Kasumi-1 (cell line): ENCODE data around the gene CDC42EP5.
"Not testable (repeated sequence)": the region's sequence is repeated elsewhere in the genome, so short reads cannot be mapped to it uniquely, and the experiment has no call there.

ENCODE experiments used
- DNase-seq, 2 experiments: peaks; one replicate each; lab custom pipeline; 2025; lab: John Stamatoyannopoulos, UW

Gene CDC42EP5, protein sequence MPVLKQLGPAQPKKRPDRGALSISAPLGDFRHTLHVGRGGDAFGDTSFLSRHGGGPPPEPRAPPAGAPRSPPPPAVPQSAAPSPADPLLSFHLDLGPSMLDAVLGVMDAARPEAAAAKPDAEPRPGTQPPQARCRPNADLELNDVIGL

DNA sequence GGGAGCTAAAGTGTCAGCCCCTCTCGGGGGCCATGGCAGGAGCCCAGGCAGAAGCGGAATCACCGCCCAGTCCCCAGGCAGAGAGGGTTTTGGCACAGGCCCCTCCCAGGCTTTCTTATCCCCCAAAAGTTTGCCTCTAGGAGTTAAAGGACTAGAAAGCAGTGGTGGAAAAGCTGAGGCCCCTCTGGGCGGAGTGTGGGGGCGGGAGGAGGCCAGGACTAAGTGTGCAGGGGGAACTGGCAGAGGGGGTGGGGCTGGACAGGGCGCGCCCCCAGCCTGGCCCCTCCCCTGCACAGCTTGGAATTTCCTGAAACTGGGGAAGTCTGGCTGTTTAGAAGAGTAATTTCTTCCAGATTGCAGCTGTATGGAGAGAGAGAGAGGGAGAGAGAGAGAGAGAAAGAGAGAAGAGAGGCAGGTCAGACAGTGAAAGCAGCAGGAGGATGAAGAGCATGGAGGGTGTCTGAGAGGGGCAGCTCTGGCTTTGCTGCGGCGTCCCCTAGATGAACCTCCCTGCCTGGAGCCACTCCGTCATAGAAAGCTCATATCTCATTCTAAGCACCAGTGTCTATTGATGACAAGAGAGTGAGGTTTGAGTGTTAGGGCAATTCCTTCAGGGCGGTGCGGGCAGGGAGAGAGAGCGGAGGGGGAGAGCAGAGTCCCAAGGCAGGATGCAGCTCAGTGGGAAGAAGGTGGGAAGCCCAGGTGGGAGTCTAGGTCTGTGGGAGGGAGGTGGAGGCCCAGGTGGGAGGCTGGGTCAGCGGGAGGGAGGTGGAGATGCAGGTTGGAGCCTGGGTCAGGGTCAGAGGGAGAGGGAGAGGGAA is at the start of gene CDC42EP5:
CDC42EP5 (minus strand) TSS at position 226 of the 821 bp plus-strand sequence. CDS start 7,749 bp downstream, outside the sequence.
- DNase-seq = no peak

DNA sequence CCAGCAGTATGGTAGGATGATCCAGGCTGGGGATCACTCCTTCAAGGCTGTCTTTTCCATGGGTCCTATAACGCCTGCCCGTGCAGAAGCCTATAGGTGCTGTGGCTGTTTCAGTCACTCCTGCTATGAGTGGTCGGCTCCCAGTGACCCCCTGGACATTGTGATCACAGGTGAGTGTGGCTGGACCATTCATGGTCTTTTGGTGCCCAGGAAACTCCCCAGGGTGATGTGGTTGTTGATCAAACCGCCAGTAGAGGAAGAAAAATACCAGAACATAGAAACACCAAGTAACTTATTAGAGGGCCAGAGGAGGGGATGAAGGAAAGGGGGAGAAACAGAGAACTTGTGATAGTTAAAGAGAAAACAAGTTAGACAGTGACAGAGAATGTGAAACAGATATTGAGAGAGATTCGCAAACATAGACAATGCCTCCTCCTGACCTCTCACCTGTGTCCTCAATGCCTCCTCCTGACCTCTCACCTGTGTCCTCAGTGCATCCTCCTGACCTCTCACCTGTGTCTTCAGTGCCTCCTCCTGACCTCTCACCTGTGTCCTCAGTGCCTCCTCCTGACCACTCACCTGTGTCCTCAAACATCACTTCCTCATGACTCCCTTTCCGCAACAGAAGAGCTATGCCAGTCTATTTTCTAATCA is 48.9 kb upstream of the CDC42EP5 start:
- DNase-seq = no peak

DNA sequence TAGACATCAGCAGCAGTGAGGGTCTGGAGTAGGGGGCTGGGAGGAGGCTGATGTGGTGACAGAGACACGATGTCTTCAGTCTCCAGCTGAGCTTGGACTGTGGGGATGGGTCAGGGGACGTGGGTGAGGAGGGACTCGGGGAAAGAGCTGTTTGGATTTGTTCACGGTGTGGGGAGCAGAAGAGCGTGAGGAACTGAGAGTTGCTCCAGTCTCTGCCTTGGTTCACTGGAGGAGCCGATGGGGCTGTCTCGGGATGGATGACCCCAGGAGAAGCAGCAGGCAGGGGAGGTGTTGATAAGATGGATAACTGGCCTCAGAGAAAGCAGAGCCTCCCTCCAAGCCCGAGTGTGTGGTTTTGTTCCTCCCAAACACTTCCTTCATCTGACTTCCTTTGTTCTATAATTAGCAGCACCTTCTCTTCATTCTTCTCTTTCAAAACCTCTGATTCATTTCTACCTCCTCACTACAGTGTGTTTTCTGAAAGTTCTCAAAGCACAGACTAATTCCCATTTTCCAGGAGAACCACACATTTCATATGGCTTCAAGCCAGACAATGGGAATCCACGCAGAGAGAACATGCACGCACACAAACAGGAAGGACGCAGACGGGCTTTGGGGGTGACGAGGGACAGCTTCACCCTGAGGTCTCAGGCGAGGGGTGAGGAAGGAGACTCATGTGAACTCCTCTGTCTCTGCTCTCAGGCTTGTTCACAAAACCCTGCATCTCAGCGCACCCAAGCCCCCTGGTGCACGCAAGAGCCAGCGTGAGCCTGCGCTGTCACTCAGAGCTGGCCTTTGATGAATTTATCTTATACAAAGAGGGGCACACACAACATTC is 48.1 kb upstream of the CDC42EP5 start:
- peak; percentile 48 to 50 for DNase-seq

DNA sequence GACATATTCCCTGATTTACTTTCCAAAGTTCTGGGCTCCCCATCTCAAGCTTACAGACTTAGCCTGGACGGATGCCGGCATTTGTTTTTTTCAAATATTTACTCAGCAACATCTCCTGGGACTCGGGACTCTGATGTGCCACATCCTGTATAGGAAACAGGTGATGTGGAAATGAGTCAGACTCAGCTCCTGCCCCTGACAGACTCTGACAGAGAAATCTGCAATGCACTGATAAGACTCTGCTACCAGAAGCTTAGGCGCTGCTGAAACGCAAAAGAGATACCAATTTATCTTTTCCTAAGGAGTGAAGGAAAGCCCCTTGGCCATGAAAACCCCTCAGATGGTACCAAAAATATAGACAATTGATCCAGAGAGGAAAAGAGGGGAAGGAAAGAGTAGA is 45.7 kb upstream of the CDC42EP5 start:
- DNase-seq = no peak

DNA sequence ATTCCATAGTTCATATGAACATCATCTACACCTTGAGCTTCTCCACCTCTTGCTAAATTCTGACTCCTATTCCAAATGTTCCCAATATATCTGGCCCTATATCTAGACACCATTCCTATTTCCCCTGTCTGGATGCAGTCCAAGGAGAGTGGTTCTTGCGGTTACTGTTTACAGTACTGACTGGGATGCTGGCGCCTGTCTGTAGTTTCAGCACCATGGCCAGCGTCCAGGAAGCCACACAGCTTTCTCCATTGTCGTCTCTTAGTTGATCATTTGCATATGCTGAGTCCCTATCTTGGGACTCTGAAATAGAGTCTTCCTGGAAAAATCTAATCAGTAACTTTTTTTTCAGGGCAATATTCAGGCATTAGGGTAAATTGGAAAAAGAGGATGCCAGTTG is 44.4 kb upstream of the CDC42EP5 start:
- peak; percentile 74 to 76 for DNase-seq

DNA sequence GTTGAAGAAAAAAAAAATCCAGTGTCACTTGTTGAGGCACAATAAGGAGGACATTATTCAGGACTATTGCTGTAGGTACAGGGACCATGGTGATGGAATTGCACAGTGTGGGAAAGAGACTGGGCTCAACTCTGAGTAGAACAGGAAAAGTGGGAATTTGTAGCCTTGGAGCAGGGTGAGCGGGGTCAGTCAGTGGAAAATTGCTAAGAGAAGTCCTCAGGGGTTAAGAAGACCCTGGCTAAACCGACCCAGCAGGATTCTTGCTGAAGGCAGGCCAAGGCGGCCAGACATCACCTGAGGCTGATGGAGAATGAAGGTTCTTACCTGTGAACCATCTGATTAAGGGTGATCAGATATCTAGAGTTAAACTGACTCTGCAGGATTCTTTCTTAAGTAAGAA is 42.1 kb upstream of the CDC42EP5 start:
- no peak for DNase-seq

DNA sequence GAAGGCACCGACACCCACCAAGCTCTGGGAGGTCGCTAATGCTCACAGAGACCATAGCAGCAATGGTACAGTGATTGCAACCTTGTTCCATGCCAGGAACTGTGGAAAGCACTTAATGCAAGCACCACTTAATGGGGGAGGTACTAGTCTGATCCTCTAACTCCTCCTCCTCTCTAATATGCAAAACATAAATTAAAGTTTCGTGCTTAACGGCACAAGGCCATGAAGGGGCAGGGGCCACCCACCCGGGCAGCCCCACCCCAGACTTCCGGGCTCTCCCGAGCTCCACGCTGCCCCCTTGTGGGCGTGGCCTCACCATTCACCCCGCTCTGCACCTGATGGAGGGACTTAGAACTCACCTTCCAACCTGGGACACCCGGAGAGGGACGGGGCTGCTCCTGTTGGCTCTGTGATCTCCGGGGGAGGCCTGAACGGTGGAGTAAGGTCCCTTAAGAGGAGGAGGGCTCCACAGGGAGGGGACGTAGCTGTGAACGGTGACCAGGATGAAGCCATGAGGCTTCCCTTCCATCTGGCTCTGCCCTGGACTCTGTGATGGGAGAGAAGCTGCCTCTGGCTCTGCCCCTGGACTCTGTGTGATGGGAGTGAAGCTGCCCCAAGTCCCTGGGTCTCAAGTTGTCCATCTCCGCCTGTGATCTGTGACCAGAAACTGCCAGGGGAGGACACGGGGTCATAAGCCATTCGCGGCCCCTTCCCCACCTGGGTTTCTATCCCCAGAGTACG is 36.3 kb upstream of the CDC42EP5 start:
- DNase-seq = not testable (repeated sequence)

DNA sequence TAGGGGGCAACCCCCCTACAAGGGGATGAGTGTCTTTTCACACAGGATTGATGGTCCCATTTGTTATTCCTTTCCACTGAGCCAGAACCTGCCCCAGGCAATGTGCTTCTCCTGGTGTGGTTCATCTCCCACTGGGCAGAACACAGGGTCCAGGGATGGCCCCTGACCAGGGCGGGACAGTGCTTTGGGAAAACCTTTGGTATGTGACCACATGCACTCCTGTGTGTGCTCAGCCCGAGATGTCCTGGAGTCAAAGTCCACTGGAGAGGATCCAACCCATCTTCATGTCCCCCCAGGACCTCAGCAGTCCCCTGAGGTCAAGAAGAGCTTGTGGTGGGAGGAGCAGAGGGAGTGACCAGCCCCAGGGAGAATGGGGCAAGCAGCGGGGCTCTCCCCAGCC is 35.4 kb upstream of the CDC42EP5 start:
- DNase-seq = not testable (repeated sequence)

DNA sequence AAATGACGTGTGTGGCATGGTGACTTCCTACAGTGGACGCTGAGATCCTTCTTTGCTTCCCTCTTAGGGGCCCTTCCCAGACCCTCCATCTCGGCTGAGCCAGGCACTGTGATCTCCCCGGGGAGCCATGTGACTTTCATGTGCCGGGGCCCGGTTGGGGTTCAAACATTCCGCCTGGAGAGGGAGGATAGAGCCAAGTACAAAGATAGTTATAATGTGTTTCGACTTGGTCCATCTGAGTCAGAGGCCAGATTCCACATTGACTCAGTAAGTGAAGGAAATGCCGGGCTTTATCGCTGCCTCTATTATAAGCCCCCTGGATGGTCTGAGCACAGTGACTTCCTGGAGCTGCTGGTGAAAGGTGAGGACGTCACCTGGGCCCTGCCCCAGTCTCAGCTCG is 34.7 kb upstream of the CDC42EP5 start:
- no peak for DNase-seq

DNA sequence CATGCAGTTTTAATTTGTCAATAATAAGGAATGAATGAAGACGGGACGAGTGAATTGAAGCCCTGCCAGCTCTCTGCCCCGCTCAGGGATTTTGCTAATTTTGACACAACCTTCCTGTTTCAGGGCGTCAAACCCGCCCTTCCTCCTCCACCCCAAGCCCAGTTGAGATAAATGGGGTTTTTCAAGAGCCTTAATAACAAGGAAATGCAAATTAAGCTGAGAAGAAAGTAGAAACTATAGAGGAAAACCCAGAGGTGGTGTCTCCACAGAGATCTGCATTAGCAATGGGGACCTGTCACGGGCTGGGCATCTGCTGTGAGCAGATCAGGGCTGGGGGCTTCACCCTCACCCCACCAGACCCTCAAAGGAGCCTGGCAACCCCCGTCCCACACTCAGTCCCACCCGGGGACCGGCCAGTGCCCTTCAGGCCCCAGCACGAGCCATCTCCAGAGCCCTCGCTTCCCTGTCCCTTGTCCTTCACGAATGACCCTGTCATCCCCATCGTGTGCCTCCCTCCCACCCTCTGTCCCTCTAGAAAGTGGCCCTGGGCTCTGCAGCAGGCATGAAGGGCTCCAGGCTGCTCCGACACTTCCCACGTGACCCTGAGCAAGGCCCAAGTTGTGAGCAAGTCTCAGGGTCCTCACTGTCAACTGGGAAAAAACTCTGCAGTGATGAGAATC is 34.1 kb upstream of the CDC42EP5 start:
- DNase-seq = not testable (repeated sequence)

DNA sequence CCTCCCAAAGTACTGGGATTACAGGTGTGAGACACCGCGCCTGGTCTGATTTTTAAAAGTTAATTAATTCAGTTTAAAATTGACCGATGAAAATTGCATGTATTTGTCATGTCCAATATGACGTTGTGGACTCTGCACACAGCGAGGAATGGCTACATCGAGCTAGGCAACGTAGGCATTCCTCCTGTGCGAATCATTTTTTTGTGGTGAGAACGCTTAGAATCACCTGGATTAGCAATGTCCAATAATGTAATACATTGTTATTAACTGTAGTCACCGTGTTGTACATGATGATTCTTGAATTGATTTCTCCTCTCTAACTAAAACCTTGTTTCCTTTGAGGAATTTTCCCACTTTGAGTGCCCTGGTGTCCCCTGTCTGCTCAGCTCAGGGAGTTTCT is 33.0 kb upstream of the CDC42EP5 start:
- no peak for DNase-seq

DNA sequence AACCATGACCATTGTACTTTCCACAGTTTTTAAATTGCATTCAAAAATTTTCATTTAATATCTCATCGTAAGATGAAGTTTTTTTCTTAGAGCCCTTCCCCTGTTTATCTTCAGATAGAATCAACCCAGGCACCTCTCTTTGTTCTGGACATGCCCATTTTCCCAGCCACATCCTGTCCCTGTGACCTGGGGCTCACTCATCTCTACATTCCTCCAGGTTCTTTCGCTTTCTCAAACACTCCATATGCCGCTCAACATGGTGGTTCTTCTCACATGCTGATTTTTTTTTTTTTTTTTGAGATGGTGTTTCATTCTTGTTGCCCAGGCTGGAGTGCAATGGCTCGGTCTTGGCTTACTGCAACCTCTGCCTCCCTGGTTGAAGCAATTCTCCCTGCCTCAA is 32.4 kb upstream of the CDC42EP5 start:
- DNase-seq = not testable (repeated sequence)

DNA sequence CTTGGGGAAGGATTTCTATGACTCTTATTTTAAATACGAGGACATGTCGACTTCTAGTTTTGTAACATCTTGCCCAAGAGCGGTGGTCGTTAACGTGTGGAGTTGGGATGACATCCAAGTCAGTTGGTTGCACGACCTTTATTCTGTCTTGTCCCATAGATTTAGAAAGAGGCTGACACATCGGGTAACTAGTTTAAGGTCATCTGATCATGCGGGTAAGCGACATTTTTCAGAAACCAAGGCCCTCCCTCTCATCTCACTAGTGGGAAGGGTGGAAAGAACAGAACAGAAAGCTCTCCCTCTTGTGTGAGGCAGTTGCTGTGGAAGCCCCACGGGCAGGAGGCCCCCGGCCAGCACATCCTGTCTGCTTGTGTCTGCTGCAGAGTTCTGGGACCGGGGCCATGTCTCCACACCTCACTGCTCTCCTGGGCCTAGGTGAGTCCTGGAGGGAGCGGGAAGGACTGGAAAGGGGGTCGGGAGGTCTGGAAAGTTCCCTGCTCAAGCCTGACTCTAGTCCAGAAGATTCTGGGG is 29.5 kb upstream of the CDC42EP5 start, which contains the start of gene LAIR2:
LAIR2 (plus strand) TSS at position 314 of the 531 bp plus-strand sequence; CDS start at position 402, 88 bp downstream.
- DNase-seq = no peak

DNA sequence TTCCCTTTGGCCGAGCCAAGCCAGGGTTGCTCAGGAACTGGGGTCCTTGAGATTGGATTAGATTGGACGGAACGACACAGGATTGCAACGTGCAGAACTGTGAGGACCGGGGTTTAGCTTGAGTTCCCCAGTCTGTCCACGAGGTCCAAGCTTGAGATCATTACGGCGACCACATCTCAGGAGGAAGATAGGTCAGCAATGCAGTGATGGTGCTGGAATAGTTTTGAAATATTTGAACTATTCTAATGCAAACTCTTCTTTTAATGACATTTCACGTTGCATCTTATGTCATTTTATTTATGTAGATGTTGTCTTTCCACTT is 25.3 kb upstream of the CDC42EP5 start:
- DNase-seq = not testable (repeated sequence)

DNA sequence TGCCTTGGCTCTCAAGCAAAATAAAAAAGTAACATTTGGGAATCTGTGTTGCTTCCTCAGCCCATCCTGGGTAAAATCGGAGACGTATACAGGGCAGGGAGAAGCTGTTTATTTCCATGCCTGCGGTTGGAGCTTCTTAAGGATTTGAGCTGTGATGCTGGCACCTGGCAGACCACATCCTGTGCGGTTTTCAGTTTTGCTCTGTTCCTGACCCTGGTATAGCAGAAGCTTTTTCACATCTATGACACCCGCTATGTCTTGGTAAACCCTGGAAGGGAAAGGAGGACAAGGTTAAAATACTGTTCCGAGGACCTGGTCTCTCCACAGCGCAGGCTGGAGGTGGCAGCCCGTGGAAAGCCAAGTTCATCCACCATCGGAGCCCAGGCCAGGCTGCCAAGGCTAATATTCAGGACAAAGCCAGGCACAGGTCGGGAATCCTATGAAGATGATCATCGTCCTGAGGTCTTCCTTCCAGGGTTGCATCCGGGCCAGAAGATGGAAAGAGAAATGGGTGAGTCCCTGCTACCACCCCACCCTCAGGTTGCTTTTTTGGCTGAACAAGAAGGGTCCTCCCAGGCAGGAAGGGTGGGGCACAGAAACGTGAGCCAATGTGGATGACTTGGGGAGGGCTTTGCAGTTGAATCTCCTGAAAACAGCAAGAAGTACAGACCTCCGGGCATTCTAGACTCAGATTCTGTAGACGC is 24.8 kb upstream of the CDC42EP5 start:
- DNase-seq = not testable (repeated sequence)

DNA sequence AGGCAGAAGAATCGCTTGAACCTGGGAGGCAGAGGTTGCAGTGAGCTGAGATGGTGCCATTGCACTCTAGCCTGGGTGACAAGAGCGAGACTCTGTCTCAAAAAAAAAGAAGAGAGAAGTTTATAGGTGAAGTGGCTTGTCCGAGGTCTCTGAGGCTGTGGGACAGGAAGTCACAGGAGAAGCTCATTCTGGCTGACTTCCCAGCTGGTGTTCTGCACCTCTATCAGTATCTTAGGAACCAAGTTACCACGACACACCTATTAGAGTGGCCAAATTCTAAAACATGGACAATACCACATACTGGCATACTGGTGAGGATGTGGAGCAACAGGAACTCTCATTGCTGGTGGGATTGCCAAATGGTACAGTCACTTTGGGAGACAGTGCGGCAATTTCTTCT is 22.2 kb upstream of the CDC42EP5 start:
- not testable (repeated sequence) for DNase-seq

DNA sequence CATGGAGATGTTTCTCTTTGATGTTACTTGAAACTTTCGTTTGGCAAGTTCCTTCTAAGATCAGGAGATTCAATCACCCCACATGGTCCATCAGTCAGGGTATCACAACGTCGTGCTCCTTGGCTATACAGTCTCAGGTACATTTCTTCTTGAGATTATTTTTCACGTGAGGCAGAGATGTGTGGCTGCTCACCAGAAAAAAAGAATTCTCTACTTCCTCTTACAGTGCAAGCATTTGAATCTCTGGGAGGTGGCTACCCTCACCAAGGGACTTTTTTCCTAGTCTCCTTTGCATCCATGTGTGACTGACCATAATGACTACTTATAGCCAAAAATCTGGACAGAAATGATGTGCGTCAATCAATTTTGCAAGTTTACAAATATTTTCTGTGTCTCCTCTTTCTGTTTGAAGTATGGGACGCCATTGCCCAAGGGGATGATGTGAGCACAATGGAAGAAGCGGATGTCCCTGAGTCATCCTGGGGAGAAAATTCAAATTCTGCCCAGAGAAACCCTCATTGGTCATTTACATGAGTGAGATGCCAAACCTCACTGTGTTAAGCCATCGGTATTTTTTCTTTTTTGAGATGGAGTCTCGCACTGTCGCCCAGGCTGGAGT is 21.0 kb upstream of the CDC42EP5 start:
- DNase-seq = no peak

DNA sequence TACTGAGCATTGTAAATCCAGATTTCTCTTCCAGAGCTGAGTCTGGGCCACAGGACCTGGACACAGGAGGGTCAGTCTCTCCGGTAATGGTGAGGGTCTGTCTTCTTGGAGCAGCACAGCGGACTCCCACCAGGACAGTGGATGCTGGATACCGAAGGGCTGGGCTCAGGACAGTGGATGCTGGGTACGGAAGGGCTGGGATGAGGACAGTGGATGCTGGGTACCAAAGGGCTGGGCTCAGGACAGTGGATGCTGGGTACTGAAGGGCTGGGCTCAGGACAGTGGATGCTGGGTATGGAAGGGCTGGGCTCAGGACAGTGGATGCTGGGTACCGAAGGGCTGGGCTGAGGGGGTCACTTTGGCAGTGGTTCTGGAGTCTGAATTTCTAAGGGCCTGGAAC is 20.0 kb upstream of the CDC42EP5 start:
- not testable (repeated sequence) for DNase-seq

DNA sequence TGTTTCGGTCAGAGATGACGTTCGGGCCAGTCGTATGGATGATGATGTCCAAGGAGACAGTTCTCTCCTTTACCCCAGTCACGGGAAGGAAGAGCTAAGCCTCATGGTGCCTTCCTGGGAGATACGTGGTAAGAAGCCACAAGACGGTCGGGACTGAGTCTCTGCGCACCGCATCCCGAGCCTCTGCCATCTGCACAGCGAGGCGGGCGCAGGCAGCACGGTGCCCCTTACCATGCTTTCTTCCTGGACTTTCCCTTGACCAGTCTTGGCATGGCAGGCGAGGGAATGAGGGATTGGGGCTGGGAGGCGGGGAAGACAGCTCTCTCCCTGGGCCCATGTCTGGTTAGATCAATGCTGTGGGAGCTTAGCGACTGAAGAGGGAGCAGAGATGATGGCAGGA is 19.5 kb upstream of the CDC42EP5 start:
- DNase-seq = no peak

DNA sequence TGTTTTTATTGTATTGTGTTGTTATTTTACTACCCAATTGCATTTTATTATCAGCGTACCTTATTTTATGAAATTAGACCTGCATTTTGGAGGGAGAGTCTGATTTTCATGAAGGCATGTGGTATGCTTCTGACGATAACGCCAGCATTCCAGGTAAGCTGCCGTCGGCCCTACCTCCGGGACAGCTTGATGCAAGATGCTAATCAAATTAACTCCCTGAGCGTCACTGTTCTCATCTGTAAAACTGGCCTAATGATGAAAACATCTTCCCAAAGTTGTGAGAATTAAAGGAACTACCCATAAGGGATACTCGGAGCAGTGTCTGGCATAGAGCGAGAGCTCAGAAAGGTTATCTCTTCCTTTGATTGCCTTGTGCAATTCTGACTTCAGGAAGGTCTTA is 16.7 kb upstream of the CDC42EP5 start:
- DNase-seq = no peak
